ENCODE data around the gene FBXL16. TPM values are rescaled to one million over a fixed set of nuclear protein-coding genes. Genes with fewer than 3 reads are reported as not detected.

Gene FBXL16
- total and polyA plus RNA-seq, 9 of the 15 experiments (the other 6 are each of a cell fraction or from before 2014, with no cell fraction given) = 0.21 to 8.2 (median 1.7) TPM

DNA sequence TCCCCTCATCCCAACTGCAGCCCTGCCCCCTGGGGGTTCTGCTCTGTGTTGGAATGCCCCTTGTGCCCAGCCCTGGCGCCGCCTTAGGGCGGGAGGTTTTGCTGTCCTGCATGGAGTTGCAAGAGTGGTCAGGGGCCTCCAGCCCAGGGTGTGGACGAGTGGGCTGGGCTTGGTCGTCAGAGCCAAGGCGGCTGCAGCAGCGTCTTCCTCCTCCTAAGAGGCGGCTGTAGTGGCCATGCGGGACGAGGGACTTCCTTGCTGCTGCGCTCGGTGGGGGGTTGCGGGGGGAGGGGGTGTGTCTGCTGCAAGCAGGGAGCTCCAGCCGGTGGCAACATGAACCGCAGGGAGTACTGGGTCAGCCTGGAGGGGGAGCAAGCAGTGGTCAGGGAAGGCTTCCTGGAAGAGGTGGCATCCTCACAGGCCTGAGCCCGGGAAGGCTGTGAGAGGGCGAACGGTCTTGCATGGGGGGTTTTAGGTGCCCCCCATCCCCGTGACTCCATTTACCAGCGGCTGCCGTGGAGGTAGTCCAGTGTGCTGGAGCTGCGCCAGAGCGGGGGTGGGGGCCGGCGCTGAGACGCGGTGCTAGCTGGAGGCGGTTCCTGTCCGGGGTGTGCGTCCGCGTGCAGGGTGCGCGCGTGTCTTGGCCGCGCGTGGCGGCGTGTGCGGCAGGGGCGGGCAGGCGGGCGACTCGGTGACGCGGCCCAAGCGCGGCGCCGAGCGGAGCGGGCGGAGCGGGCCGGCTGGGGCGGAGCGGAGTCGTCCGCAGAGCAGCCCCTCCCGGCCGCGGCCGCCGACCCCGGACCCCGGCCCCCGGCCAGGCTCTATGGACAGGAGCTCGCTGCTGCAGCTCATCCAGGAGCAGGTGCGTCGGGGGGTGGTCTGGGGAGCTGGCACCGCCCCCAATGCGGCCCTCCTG is 30.4 kb downstream of the FBXL16 start, which contains the start of gene RHBDL1 (continued):
- TF ChIP-seq DDX20 (tag; IDR thresholded peaks at IDR 0.05; ENCODE audit: low read depth) (no peak), ZNF75A (CRISPR knock-in tag; IDR thresholded peaks at IDR 0.05) (no peak), NUFIP1 (IDR thresholded peaks at IDR 0.05; ENCODE audit: partially characterized antibody) (no peak), ZNF224 (CRISPR knock-in tag; IDR thresholded peaks at IDR 0.05) (no peak), CREM (IDR thresholded peaks at IDR 0.05; ENCODE audit: low read depth) (no peak), KDM1A (IDR thresholded peaks at IDR 0.05) (peak in 1 of 2 experiments; percentile 92; a peak in 2 of 4 replicates), RBM25 (IDR thresholded peaks at IDR 0.05; ENCODE audit: low read depth, low read length, severe bottlenecking) (no peak), BCL6 (CRISPR knock-in tag; IDR thresholded peaks at IDR 0.05) (no peak), SNRNP70 (optimal IDR thresholded peaks at IDR 0.05; ENCODE audit: low read depth, low read length) (no peak), ZNF696 (CRISPR knock-in tag; conservative IDR thresholded peaks at IDR 0.05) (no peak), HCFC1 (IDR thresholded peaks at IDR 0.05; ENCODE audit: low read depth, low read length) (no peak), NCOA6 (IDR thresholded peaks at IDR 0.05) (no peak)
- TF ChIP-seq, protein P1, sequence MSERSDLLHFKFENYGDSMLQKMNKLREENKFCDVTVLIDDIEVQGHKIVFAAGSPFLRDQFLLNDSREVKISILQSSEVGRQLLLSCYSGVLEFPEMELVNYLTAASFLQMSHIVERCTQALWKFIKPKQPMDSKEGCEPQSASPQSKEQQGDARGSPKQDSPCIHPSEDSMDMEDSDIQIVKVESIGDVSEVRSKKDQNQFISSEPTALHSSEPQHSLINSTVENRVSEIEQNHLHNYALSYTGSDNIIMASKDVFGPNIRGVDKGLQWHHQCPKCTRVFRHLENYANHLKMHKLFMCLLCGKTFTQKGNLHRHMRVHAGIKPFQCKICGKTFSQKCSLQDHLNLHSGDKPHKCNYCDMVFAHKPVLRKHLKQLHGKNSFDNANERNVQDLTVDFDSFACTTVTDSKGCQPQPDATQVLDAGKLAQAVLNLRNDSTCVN (CRISPR knock-in tag; IDR thresholded peaks at IDR 0.05) = 0 out of 2 replicates have a peak, but pooled peaks have one; percentile 49
- TF ChIP-seq, protein P2, sequence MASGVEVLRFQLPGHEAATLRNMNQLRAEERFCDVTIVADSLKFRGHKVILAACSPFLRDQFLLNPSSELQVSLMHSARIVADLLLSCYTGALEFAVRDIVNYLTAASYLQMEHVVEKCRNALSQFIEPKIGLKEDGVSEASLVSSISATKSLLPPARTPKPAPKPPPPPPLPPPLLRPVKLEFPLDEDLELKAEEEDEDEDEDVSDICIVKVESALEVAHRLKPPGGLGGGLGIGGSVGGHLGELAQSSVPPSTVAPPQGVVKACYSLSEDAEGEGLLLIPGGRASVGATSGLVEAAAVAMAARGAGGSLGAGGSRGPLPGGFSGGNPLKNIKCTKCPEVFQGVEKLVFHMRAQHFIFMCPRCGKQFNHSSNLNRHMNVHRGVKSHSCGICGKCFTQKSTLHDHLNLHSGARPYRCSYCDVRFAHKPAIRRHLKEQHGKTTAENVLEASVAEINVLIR (CRISPR knock-in tag; IDR thresholded peaks at IDR 0.05) = no peak
- TF ChIP-seq, protein P3, sequence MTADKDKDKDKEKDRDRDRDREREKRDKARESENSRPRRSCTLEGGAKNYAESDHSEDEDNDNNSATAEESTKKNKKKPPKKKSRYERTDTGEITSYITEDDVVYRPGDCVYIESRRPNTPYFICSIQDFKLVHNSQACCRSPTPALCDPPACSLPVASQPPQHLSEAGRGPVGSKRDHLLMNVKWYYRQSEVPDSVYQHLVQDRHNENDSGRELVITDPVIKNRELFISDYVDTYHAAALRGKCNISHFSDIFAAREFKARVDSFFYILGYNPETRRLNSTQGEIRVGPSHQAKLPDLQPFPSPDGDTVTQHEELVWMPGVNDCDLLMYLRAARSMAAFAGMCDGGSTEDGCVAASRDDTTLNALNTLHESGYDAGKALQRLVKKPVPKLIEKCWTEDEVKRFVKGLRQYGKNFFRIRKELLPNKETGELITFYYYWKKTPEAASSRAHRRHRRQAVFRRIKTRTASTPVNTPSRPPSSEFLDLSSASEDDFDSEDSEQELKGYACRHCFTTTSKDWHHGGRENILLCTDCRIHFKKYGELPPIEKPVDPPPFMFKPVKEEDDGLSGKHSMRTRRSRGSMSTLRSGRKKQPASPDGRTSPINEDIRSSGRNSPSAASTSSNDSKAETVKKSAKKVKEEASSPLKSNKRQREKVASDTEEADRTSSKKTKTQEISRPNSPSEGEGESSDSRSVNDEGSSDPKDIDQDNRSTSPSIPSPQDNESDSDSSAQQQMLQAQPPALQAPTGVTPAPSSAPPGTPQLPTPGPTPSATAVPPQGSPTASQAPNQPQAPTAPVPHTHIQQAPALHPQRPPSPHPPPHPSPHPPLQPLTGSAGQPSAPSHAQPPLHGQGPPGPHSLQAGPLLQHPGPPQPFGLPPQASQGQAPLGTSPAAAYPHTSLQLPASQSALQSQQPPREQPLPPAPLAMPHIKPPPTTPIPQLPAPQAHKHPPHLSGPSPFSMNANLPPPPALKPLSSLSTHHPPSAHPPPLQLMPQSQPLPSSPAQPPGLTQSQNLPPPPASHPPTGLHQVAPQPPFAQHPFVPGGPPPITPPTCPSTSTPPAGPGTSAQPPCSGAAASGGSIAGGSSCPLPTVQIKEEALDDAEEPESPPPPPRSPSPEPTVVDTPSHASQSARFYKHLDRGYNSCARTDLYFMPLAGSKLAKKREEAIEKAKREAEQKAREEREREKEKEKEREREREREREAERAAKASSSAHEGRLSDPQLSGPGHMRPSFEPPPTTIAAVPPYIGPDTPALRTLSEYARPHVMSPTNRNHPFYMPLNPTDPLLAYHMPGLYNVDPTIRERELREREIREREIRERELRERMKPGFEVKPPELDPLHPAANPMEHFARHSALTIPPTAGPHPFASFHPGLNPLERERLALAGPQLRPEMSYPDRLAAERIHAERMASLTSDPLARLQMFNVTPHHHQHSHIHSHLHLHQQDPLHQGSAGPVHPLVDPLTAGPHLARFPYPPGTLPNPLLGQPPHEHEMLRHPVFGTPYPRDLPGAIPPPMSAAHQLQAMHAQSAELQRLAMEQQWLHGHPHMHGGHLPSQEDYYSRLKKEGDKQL (CRISPR knock-in tag; IDR thresholded peaks at IDR 0.05; ENCODE audit: borderline replicate concordance) = no peak
- TF ChIP-seq, protein P4, sequence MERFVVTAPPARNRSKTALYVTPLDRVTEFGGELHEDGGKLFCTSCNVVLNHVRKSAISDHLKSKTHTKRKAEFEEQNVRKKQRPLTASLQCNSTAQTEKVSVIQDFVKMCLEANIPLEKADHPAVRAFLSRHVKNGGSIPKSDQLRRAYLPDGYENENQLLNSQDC (CRISPR knock-in tag; IDR thresholded peaks at IDR 0.05) = no peak

Measured in K562 (cell line).